ENCODE results near the gene TNFRSF14. TPM values are rescaled to one million over a fixed set of nuclear protein-coding genes. Genes with fewer than 3 reads are reported as not detected.
A peak's percentile ranks its signal among the peaks of the same experiment; 100 is the strongest.

The TNFRSF14 gene
- total RNA-seq, 1 donor, result 12.0 TPM

DNA sequence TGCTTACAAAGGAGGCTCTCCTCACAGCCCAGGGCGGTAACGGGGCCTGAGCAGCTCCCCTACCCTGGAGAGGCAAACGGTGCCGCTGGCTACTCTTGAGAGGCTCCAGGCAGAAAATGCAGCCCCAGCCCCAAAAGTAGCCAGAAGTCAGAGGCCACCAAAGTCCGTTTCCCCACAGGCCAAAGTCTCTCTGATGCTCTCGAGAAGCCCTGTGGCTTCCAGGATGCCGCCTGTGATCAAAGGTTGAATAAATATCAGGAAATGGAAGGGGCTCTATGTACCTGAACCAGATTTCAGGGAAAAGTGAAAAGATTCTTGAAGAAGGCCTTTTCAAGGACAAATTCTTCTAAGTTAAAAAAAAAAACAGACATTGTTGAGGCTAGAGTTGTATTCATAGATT lies 33.9 kb upstream of the TNFRSF14 start:
- TF ChIP-seq, protein P1, sequence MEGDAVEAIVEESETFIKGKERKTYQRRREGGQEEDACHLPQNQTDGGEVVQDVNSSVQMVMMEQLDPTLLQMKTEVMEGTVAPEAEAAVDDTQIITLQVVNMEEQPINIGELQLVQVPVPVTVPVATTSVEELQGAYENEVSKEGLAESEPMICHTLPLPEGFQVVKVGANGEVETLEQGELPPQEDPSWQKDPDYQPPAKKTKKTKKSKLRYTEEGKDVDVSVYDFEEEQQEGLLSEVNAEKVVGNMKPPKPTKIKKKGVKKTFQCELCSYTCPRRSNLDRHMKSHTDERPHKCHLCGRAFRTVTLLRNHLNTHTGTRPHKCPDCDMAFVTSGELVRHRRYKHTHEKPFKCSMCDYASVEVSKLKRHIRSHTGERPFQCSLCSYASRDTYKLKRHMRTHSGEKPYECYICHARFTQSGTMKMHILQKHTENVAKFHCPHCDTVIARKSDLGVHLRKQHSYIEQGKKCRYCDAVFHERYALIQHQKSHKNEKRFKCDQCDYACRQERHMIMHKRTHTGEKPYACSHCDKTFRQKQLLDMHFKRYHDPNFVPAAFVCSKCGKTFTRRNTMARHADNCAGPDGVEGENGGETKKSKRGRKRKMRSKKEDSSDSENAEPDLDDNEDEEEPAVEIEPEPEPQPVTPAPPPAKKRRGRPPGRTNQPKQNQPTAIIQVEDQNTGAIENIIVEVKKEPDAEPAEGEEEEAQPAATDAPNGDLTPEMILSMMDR (IDR thresholded peaks at IDR 0.05; ENCODE audit: insufficient read depth, low read length), result no peak
- H3K4me3 ChIP-seq (ENCODE audit: low read depth, low read length), result no peak overlapping the region
- DNase-seq (ENCODE audit: low read depth), result no peak

DNA sequence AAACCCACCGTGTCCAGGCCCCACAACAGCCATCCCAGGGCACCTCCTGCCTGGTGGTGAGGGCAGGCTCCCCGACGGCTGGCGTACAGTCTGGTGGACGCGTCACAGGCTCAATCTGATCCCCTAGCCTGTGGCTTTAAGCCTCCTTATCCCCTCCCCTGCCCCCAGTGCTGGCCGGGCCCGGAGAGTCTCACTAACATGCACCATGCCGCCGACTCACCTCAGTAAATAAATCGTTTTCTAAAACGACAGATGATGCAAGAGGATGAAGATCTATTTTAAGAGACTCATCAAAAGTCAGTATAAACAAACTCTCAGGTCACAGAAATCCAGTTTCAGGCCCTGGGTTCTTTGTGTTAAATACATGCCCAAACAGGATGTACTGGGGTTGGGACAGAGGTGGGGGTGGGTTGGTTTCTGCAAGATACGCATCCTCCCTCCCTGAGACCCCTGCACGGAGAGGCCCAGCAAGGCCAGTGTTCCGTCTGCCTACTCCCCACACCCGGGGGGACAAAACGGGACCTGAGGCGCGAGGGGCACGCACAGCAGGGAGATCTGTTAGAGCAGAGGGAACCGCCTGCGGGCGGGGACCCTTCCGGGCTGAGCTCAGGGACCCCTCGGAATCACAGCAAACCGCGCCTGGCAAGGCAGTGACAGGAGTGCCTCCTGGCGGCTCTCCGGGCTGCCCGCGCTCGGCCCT lies 32.8 kb upstream of the TNFRSF14 start:
- TF ChIP-seq, protein P1 (IDR thresholded peaks at IDR 0.05; ENCODE audit: insufficient read depth, low read length), result no peak
- no peak overlapping the region for H3K4me3 ChIP-seq (ENCODE audit: low read depth, low read length)

DNA sequence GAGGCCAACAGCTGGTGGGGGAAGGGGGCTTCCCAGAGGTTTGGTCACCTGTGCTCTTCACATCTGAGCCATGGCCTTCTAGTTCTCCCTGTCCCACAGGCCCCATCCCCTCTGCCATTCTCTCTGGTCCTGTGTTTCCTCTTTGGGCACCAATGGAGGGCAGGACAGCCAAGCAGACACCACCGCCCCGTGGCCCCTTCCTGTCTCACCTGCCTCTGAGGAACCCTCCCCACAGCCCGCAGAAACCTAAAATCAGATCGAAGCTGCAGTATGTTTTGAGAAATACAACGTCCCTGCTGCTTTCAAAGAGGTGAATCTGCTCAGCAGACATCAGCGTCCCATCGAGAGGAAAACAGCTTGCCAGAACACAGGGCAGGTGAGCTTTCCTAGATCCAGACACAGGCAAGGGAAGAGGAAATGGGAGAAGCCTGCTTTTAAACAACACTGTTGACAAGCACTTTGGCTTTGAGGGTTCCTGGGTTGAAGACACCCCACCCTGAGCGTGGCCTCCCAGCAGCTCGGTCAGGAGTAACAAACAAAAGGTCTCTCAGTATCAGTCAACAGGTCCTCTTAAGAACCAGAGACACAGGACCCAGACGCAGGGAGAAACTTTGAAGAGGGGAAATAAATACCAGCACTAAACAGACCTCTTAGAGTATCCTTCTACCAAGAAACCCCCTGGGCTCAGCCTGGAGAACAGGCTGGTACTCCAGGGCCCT lies 32.1 kb upstream of the TNFRSF14 start:
- no peak overlapping the region for H3K4me3 ChIP-seq (ENCODE audit: low read depth, low read length)
- TF ChIP-seq, protein P1 (IDR thresholded peaks at IDR 0.05; ENCODE audit: insufficient read depth, low read length), result no peak
- no peak for DNase-seq (ENCODE audit: low read depth)

More for the DNA sequence above, 32.8 kb upstream of the TNFRSF14 start:
- DNase-seq (ENCODE audit: low read depth), result no peak

DNA sequence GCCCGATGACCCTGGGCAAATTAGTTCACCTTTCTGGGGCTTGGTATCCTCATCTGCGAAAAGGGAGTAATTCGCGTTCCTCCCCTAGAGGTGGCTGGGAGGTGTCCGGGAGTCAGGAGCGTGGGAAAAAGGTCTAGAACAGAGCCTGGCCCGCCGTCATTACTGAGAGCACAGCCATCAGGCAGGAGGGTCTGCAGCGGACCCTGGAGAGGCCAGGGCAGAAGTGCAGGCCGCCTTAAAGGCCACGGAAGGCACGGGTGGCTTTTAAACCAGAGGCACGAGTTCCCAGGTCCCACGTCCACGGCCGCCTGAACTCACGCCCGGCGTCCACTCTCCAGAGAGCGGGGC lies 30.6 kb upstream of the TNFRSF14 start:
- H3K4me3 ChIP-seq (ENCODE audit: low read depth, low read length), result peak overlapping the region; percentile 85
- TF ChIP-seq, protein P1 (IDR thresholded peaks at IDR 0.05; ENCODE audit: insufficient read depth, low read length), result peak; percentile 3
- DNase-seq (ENCODE audit: low read depth), result no peak

DNA sequence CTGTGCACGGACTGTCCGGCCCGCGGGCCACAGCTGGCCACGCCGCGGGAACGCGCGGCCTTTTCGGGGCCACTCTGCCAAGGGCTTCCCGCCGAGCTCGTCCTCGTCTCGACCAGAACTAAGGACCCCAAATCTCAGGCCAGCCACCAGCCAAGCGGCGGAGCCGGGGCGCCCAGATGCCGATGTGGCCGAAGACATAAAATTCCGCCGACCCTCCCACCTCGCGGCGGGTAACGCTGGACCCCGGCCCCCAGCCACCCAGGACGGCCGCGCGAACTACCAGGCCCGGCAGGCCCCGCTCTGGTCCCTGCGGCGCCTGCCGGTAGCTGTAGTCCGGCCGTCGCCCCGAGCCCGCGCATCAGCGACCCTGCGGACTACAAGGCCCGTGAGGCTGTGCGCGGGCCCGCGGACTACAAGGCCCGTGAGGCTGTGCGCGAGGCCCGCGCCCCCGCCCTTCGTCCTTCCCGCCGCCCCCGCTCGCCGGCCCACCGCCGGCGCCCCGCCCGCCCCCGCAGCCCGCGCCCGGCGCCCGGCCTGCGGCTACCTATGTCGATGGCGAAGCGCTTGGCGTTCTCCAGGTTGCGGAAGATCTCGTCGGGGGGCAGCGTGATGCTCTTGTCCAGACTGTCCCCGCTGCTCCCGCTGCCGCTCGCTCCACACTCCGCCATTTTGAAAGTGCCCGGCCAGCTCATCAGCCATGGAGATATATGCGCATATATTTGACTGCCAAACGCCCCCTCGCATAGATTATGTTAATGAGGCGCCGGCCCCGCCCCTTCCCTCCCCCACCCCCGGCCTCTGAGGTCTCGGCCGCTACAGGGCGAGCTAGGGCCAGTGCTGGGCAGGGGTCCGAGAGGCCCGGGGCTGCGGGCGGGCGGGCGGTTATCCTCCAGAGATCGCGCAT lies 30.0 kb upstream of the TNFRSF14 start, which contains the start of gene PANK4:
PANK4 (minus strand) TSS at position 677 of the 904 bp plus-strand sequence; CDS start at position 668, 9 bp downstream.
- TF ChIP-seq, protein P1 (IDR thresholded peaks at IDR 0.05; ENCODE audit: insufficient read depth, low read length), result peak; percentile 14
- peak within 1 kb of the TSS; percentile 85 for H3K4me3 ChIP-seq (ENCODE audit: low read depth, low read length)
- peak; percentile 89 for DNase-seq (ENCODE audit: low read depth)

DNA sequence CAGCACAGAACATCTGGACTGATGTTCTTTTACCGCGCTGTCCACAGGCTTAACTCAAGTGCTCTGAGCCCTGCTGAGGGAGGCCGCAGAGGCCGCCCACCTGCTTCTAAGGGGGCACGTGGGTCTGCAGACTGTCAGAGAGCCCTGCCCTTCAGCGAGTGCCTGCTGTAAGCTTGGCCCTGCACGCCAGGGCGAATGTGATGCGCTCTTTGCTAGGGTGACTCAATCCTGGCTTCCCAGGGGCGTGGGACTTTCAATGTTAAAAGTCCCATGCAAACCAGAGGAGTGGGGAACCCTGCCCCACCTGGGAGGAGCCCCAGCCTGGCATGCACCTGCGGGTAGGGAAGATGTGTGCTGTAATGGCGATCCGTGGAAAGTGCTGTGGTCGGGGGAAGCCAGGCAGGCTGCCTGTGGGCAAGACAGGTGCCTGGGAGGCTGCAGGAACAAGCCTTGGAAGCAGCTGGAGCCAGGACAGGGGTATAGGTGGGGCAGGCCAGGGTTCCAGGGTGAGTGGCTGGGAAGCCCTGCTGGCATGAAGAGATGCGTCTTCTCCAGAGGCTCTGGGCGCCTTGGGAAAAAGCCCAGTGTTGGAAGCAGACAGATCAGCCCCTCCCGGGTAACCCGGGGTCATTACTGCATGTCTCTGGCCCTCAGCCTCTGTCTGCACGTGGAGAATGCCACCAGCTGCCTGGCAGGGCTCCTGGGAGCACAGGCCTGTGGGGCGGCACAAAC lies 29.2 kb upstream of the TNFRSF14 start:
- TF ChIP-seq, protein P1 (IDR thresholded peaks at IDR 0.05; ENCODE audit: insufficient read depth, low read length), result no peak
- peak overlapping the region; percentile 45 for H3K4me3 ChIP-seq (ENCODE audit: low read depth, low read length)
- peak; percentile 45 for DNase-seq (ENCODE audit: low read depth)

Data from fibroblast of the aortic adventitia (primary cell).